ENCODE data around the gene CAMK2D. TPM values are rescaled to one million over a fixed set of nuclear protein-coding genes. Genes with fewer than 3 reads are reported as not detected.

CAMK2D gene
- total RNA-seq, 1 donor = 207 TPM

GRCh38 chr4:113474017-113474416 lies 287.5 kb downstream of the CAMK2D start:
- Histone ChIP-seq H3K36me3 (ENCODE audit: insufficient read depth, low read length) (peaks cover 11% of the 10 kb centered on the region), H3K27me3 (ENCODE audit: insufficient read depth, low read length) (no peaks in the 10 kb centered on the region), H2AFZ (ENCODE audit: low read length) (no peak overlapping the region), H3K4me2 (ENCODE audit: insufficient read depth, low read length) (no peak overlapping the region), H3K4me3 (ENCODE audit: insufficient read depth, low read length) (no peak overlapping the region), H3K27ac (ENCODE audit: low read depth, low read length) (peak overlapping the region; percentile 83), H3K4me1 (ENCODE audit: insufficient read depth, low read length) (peaks cover 49% of the 10 kb centered on the region), H4K20me1 (ENCODE audit: insufficient read depth, low read length) (no peaks in the 10 kb centered on the region), H3K9me3 (ENCODE audit: low read depth, low read length) (peaks cover 5% of the 10 kb centered on the region), H3K79me2 (ENCODE audit: insufficient read depth, low read length) (no peaks in the 10 kb centered on the region)
- DNase-seq (ENCODE audit: insufficient read length, low spot score, missing footprints) = peak; percentile 32
- TF ChIP-seq CTCF (IDR thresholded peaks at IDR 0.05; ENCODE audit: extremely low read depth, low read depth, low read length) = no peak

GRCh38 chr4:113472864-113473263 lies 288.7 kb downstream of the CAMK2D start:
- H3K4me2 ChIP-seq (ENCODE audit: insufficient read depth, low read length) = no peak overlapping the region
- peaks cover 57% of the 10 kb centered on the region for H3K4me1 ChIP-seq (ENCODE audit: insufficient read depth, low read length)
- no peak for DNase-seq (ENCODE audit: insufficient read length, low spot score, missing footprints)

GRCh38 chr4:113471146-113471860 lies 290.2 kb downstream of the CAMK2D start:
- Histone ChIP-seq H3K79me2 (ENCODE audit: insufficient read depth, low read length) (no peaks in the 10 kb centered on the region), H2AFZ (ENCODE audit: low read length) (no peak overlapping the region), H3K9me3 (ENCODE audit: low read depth, low read length) (no peaks in the 10 kb centered on the region), H3K27ac (ENCODE audit: low read depth, low read length) (peak overlapping the region; percentile 83), H3K27me3 (ENCODE audit: insufficient read depth, low read length) (no peaks in the 10 kb centered on the region), H3K4me2 (ENCODE audit: insufficient read depth, low read length) (peak overlapping the region; percentile 37), H4K20me1 (ENCODE audit: insufficient read depth, low read length) (no peaks in the 10 kb centered on the region), H3K4me1 (ENCODE audit: insufficient read depth, low read length) (peaks cover 67% of the 10 kb centered on the region), H3K36me3 (ENCODE audit: insufficient read depth, low read length) (no peaks in the 10 kb centered on the region), H3K4me3 (ENCODE audit: insufficient read depth, low read length) (no peak overlapping the region)
- TF ChIP-seq CTCF (IDR thresholded peaks at IDR 0.05; ENCODE audit: extremely low read depth, low read depth, low read length) = no peak
- peak; percentile 38 for DNase-seq (ENCODE audit: insufficient read length, low spot score, missing footprints)

More at GRCh38 chr4:113472864-113473263, 288.7 kb downstream of the CAMK2D start:
- no peaks in the 10 kb centered on the region for H4K20me1 ChIP-seq (ENCODE audit: insufficient read depth, low read length)
- TF ChIP-seq CTCF (IDR thresholded peaks at IDR 0.05; ENCODE audit: extremely low read depth, low read depth, low read length) = no peak
- H3K27ac ChIP-seq (ENCODE audit: low read depth, low read length) = peak overlapping the region; percentile 83
- H2AFZ ChIP-seq (ENCODE audit: low read length) = no peak overlapping the region
- H3K9me3 ChIP-seq (ENCODE audit: low read depth, low read length) = peaks cover 5% of the 10 kb centered on the region
- no peaks in the 10 kb centered on the region for H3K79me2 ChIP-seq (ENCODE audit: insufficient read depth, low read length)
- no peak overlapping the region for H3K4me3 ChIP-seq (ENCODE audit: insufficient read depth, low read length)
- peaks cover 6% of the 10 kb centered on the region for H3K36me3 ChIP-seq (ENCODE audit: insufficient read depth, low read length)
- H3K27me3 ChIP-seq (ENCODE audit: insufficient read depth, low read length) = no peaks in the 10 kb centered on the region

GRCh38 chr4:113469926-113470325 lies 291.6 kb downstream of the CAMK2D start:
- H3K27ac ChIP-seq (ENCODE audit: low read depth, low read length) = peak overlapping the region; percentile 96
- no peak overlapping the region for H2AFZ ChIP-seq (ENCODE audit: low read length)
- no peaks in the 10 kb centered on the region for H4K20me1 ChIP-seq (ENCODE audit: insufficient read depth, low read length)
- no peak for DNase-seq (ENCODE audit: insufficient read length, low spot score, missing footprints)
- peaks cover 8% of the 10 kb centered on the region for H3K36me3 ChIP-seq (ENCODE audit: insufficient read depth, low read length)
- TF ChIP-seq CTCF (IDR thresholded peaks at IDR 0.05; ENCODE audit: extremely low read depth, low read depth, low read length) = no peak
- no peaks in the 10 kb centered on the region for H3K9me3 ChIP-seq (ENCODE audit: low read depth, low read length)
- no peaks in the 10 kb centered on the region for H3K79me2 ChIP-seq (ENCODE audit: insufficient read depth, low read length)
- no peak overlapping the region for H3K4me3 ChIP-seq (ENCODE audit: insufficient read depth, low read length)
- H3K4me2 ChIP-seq (ENCODE audit: insufficient read depth, low read length) = no peak overlapping the region
- H3K27me3 ChIP-seq (ENCODE audit: insufficient read depth, low read length) = no peaks in the 10 kb centered on the region
- H3K4me1 ChIP-seq (ENCODE audit: insufficient read depth, low read length) = peaks cover 64% of the 10 kb centered on the region

All from osteoblast (primary cell).